ENCODE results near the gene DNMT3B. TPM values are rescaled to one million over a fixed set of nuclear protein-coding genes. Genes with fewer than 3 reads are reported as not detected.

The DNMT3B gene
- total and polyA plus RNA-seq, 4 donors, result 0.31 to 3.1 (median 0.90) TPM

DNA sequence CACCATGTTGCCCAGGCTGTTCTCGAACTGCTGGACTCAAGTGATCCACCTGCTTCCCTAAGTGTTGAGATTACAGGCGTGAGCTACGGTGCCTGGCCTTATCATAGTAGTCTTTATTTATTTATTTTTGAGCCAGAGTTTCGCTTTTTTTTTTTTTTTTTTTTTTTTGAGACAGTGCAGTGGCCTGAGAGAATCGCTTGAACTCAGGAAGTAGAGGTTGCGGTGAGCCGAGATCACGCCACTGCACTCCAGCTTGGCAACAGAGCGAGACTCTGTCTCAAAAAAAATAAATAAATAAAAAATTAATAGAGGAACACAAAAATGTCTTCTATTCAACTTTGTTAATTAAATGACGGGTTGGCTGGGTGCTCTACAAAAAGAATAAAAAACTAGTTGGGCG, 70.5 kb downstream of the DNMT3B start:
- no peak for ATAC-seq (ENCODE audit: insufficient read depth, low FRiP score)
- DNase-seq, result no peak
- no peak overlapping the region for H3K9ac ChIP-seq (ENCODE audit: insufficient read depth in 1 of 2, low read length in 2 of 2)
- H3K4me3 ChIP-seq, result no peak overlapping the region
- no peaks in the 10 kb centered on the region for H3K9me3 ChIP-seq (ENCODE audit: control insufficient read depth in 4 of 4, insufficient read depth in 3 of 4, low read length in 3 of 4)
- TF ChIP-seq, protein P1, sequence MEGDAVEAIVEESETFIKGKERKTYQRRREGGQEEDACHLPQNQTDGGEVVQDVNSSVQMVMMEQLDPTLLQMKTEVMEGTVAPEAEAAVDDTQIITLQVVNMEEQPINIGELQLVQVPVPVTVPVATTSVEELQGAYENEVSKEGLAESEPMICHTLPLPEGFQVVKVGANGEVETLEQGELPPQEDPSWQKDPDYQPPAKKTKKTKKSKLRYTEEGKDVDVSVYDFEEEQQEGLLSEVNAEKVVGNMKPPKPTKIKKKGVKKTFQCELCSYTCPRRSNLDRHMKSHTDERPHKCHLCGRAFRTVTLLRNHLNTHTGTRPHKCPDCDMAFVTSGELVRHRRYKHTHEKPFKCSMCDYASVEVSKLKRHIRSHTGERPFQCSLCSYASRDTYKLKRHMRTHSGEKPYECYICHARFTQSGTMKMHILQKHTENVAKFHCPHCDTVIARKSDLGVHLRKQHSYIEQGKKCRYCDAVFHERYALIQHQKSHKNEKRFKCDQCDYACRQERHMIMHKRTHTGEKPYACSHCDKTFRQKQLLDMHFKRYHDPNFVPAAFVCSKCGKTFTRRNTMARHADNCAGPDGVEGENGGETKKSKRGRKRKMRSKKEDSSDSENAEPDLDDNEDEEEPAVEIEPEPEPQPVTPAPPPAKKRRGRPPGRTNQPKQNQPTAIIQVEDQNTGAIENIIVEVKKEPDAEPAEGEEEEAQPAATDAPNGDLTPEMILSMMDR (IDR thresholded peaks at IDR 0.05; ENCODE audit: control extremely low read depth, extremely low read depth), result no peak
- 80 to 81% methylated on average over 11 of the region's 11 CpGs for WGBS, 2 donors
- H3K4me1 ChIP-seq (ENCODE audit: control insufficient read depth in 5 of 5, insufficient read depth in 5 of 5, low read length in 5 of 5), result peaks cover 0 to 7% (median 3%) of the 10 kb centered on the region in 5 donors
- peaks cover 18 to 27% (median 21%) of the 10 kb centered on the region in 4 donors for H3K36me3 ChIP-seq (ENCODE audit: control insufficient read depth in 4 of 4, insufficient read depth in 4 of 4, low read length in 4 of 4)
- no peaks in the 10 kb centered on the region for H3K27me3 ChIP-seq (ENCODE audit: control insufficient read depth in 3 of 3, insufficient read depth in 3 of 3, low read length in 2 of 3)
- no peak overlapping the region for H3K27ac ChIP-seq (ENCODE audit: low read depth in 1 of 2, low read length in 1 of 2)

DNA sequence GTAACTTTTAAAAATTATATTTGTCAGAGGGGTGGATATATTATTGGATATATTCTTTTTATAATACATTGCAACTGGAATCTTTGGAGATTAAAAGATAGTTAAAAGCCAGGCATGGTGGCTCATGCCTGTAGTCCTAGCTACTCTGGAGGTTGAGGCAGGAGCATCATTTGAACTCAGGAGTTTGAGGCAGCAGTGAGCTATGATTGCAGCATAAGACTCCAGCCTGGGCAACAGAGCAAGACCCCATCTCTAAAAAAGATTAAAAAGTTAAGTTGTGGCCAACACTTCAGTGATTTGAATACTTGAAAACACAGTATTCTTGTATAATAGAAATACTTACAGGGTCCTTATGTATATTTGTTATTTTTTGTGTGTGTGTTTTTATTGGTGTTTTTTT, 72.8 kb downstream of the DNMT3B start:
- Histone ChIP-seq H3K9ac (ENCODE audit: insufficient read depth in 1 of 2, low read length in 2 of 2) (no peak overlapping the region), H3K4me1 (ENCODE audit: control insufficient read depth in 5 of 5, insufficient read depth in 5 of 5, low read length in 5 of 5) (peaks cover 0 to 5% (median 2%) of the 10 kb centered on the region in 5 donors), H3K27me3 (ENCODE audit: control insufficient read depth in 3 of 3, insufficient read depth in 3 of 3, low read length in 2 of 3) (no peaks in the 10 kb centered on the region), H3K9me3 (ENCODE audit: control insufficient read depth in 4 of 4, insufficient read depth in 3 of 4, low read length in 3 of 4) (no peaks in the 10 kb centered on the region), H3K4me3 (no peak overlapping the region), H3K27ac (ENCODE audit: low read depth in 1 of 2, low read length in 1 of 2) (no peak overlapping the region), H3K36me3 (ENCODE audit: control insufficient read depth in 4 of 4, insufficient read depth in 4 of 4, low read length in 4 of 4) (peaks cover 23 to 35% (median 29%) of the 10 kb centered on the region in 4 donors)
- TF ChIP-seq, protein P1 (IDR thresholded peaks at IDR 0.05; ENCODE audit: control extremely low read depth, extremely low read depth), result no peak
- no peak for DNase-seq
- ATAC-seq (ENCODE audit: insufficient read depth, low FRiP score), result no peak

DNA sequence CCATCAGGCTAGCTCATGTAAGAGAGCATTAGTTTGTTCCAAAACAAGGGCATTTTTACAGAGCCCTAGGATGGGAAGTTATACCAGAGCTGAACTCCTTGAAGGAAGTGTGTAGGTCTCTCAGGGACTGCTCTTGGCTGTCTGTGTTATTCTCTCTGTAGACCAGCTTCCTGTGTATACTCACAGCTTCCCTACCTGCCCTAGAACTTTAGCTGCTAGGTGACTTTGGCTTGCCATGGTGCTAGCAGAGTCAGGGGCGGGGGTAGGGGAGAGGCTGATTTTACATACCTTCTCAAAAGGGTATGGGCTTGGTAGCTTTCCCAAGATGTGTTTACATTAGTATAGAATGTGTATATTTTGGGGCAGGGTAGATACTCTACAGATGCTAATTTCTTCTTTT, 75.0 kb downstream of the DNMT3B start:
- Histone ChIP-seq H3K9me3 (ENCODE audit: control insufficient read depth in 4 of 4, insufficient read depth in 3 of 4, low read length in 3 of 4) (no peaks in the 10 kb centered on the region), H3K4me3 (no peak overlapping the region), H3K9ac (ENCODE audit: insufficient read depth in 1 of 2, low read length in 2 of 2) (no peak overlapping the region), H3K4me1 (ENCODE audit: control insufficient read depth in 5 of 5, insufficient read depth in 5 of 5, low read length in 5 of 5) (peaks cover 0 to 4% (median 0%) of the 10 kb centered on the region in 5 donors), H3K36me3 (ENCODE audit: control insufficient read depth in 4 of 4, insufficient read depth in 4 of 4, low read length in 4 of 4) (peaks cover 27 to 40% (median 39%) of the 10 kb centered on the region in 4 donors), H3K27me3 (ENCODE audit: control insufficient read depth in 3 of 3, insufficient read depth in 3 of 3, low read length in 2 of 3) (no peaks in the 10 kb centered on the region), H3K27ac (ENCODE audit: low read depth in 1 of 2, low read length in 1 of 2) (no peak overlapping the region)
- no peak for ATAC-seq (ENCODE audit: insufficient read depth, low FRiP score)
- TF ChIP-seq, protein P1 (IDR thresholded peaks at IDR 0.05; ENCODE audit: control extremely low read depth, extremely low read depth), result no peak
- DNase-seq, result no peak
- 47 to 100% methylated on average over 1 of the region's 1 CpG for WGBS, 2 donors
